ENCODE data around the gene APLNR.

Gene APLNR

GRCh38 chr11:57251037-57251436 is 14.0 kb upstream of the APLNR start:
- no peak for DNase-seq

GRCh38 chr11:57249384-57250319 is 12.6 kb upstream of the APLNR start:
- DNase-seq: no peak

- DNase-seq: no peak
Measured at GRCh38 chr11:57248780-57249383, 11.8 kb upstream of the APLNR start.

GRCh38 chr11:57244911-57245310 is 7.9 kb upstream of the APLNR start:
- no peak for DNase-seq

- no peak for DNase-seq
Measured at GRCh38 chr11:57241353-57241972, 4.4 kb upstream of the APLNR start.

GRCh38 chr11:57240757-57241156 is 3.7 kb upstream of the APLNR start:
- DNase-seq: no peak

GRCh38 chr11:57240007-57240406 is 3.0 kb upstream of the APLNR start:
- DNase-seq: no peak

GRCh38 chr11:57239348-57239747 is 2.3 kb upstream of the APLNR start:
- DNase-seq: no peak

- no peak for DNase-seq
Measured at GRCh38 chr11:57235761-57236703, 1.0 kb downstream of the APLNR start.

GRCh38 chr11:57233702-57234101 is 3.3 kb downstream of the APLNR start:
- no peak for DNase-seq

GRCh38 chr11:57231539-57232253 is 5.4 kb downstream of the APLNR start:
- DNase-seq: no peak

- DNase-seq: no peak
Measured at GRCh38 chr11:57230791-57231538, 6.1 kb downstream of the APLNR start.

- no peak for DNase-seq
Measured at GRCh38 chr11:57230316-57230715, 6.7 kb downstream of the APLNR start.

- DNase-seq: no peak
Measured at GRCh38 chr11:57228600-57228999, 8.4 kb downstream of the APLNR start.

GRCh38 chr11:57224537-57224936 is 12.5 kb downstream of the APLNR start:
- DNase-seq: no peak

GRCh38 chr11:57224128-57224527 is 12.9 kb downstream of the APLNR start:
- DNase-seq: no peak

- DNase-seq: no peak
Measured at GRCh38 chr11:57223601-57224000, 13.4 kb downstream of the APLNR start.

- no peak for DNase-seq
Measured at GRCh38 chr11:57222239-57222638, 14.8 kb downstream of the APLNR start.

- DNase-seq: no peak
Measured at GRCh38 chr11:57219021-57219627, 17.9 kb downstream of the APLNR start.

- no peak for DNase-seq
Measured at GRCh38 chr11:57217053-57217452, 20.0 kb downstream of the APLNR start.

GRCh38 chr11:57216463-57216862 is 20.6 kb downstream of the APLNR start:
- no peak for DNase-seq

Measured in activated CD4-positive, alpha-beta T cell treated with anti-CD3 and anti-CD28 coated beads for 1 hour (primary cell).